WTC11 (cell line): ENCODE results near the gene SERPINB8. TPM values are rescaled to one million over a fixed set of nuclear protein-coding genes. Genes with fewer than 3 reads are reported as not detected.

ENCODE experiments used
- ATAC-seq: fragments of 200-7000 bp; cut with Tn5 transposase; 2 replicates; pipeline ENCODE4 v1.10.0; 2021; ENCODE audit warnings: mild to moderate bottlenecking, moderate library complexity
- CTCF ChIA-PET: fragments of 300-600 bp; sonication (Branson Sonifier 250); formaldehyde crosslinking; loops from one replicate; lab custom pipeline; 2021; ENCODE audit warnings: antibody characterized with exemption; lab: Charles Lee
- POLR2A ChIA-PET: fragments of 350-600 bp; sonication (Branson Sonifier 250); formaldehyde crosslinking; loops from one replicate; lab custom pipeline; 2021; ENCODE audit warnings: antibody characterized with exemption; lab: Charles Lee
- DNase-seq: peaks from one replicate; pipeline ENCODE4 v3.0.0; 2021; ENCODE audit warnings: low spot score
- H3K27ac Mint-ChIP-seq: 2 replicates; pipeline ENCODE4 v1.8.0; 2021; ENCODE audit warnings: mixed read lengths
- H3K27me3 Mint-ChIP-seq: 2 replicates; pipeline ENCODE4 v1.8.0; 2021; ENCODE audit warnings: low read depth, mild to moderate bottlenecking, moderate library complexity, mixed read lengths
- H3K36me3 Mint-ChIP-seq: 2 replicates; pipeline ENCODE4 v1.8.0; 2021; ENCODE audit warnings: mixed read lengths
- H3K4me1 Mint-ChIP-seq: 2 replicates; pipeline ENCODE4 v1.8.0; 2022; ENCODE audit warnings: mixed read lengths
- H3K4me3 Mint-ChIP-seq: 2 replicates; pipeline ENCODE4 v1.8.0; 2021; ENCODE audit warnings: mild to moderate bottlenecking, moderate library complexity, mixed read lengths
- H3K9me3 Mint-ChIP-seq: 2 replicates; pipeline ENCODE4 v1.8.0; 2021; ENCODE audit warnings: mixed read lengths
- ATF1 ChIP-seq: sonication (generic); formaldehyde crosslinking; IDR thresholded peaks from 2 replicates; pipeline ENCODE4 v1.8.1; 2023; ENCODE audit warnings: mild to moderate bottlenecking, moderate library complexity, missing genetic modification reagents
- ATF2 ChIP-seq: sonication (generic); formaldehyde crosslinking; IDR thresholded peaks from 2 replicates; pipeline ENCODE4 v1.8.1; 2022; ENCODE audit warnings: low read depth, missing genetic modification reagents, borderline replicate concordance
- CREB1 ChIP-seq: sonication (generic); formaldehyde crosslinking; IDR thresholded peaks from 2 replicates; pipeline ENCODE4 v1.8.0; 2023; ENCODE audit warnings: mild to moderate bottlenecking, missing genetic modification reagents
- CTCF ChIP-seq: fragments of 200-600 bp; IDR thresholded peaks from 2 replicates; pipeline ENCODE4 v1.8.0; 2022; ENCODE audit warnings: antibody characterized with exemption
- EMX1 ChIP-seq: fragments of 250-450 bp; sonication (Bioruptor Pico); IDR thresholded peaks from 2 replicates; pipeline ENCODE4 v1.8.0; 2021; ENCODE audit warnings: mild to moderate bottlenecking
- ESRRA ChIP-seq: sonication (generic); formaldehyde crosslinking; IDR thresholded peaks from 2 replicates; pipeline ENCODE4 v1.8.1; 2022; ENCODE audit warnings: mild to moderate bottlenecking, missing genetic modification reagents, borderline replicate concordance
- ETV6 ChIP-seq: sonication (generic); formaldehyde crosslinking; IDR thresholded peaks from 2 replicates; pipeline ENCODE4 v1.8.1; 2022; ENCODE audit warnings: mild to moderate bottlenecking, missing genetic modification reagents
- FOXK1 ChIP-seq: sonication (generic); formaldehyde crosslinking; IDR thresholded peaks from 2 replicates; pipeline ENCODE4 v1.8.0; 2022; ENCODE audit warnings: mild to moderate bottlenecking, moderate library complexity, missing genetic modification reagents
- IRF1 ChIP-seq: sonication (generic); formaldehyde crosslinking; IDR thresholded peaks from 2 replicates; pipeline ENCODE4 v1.8.0; 2023; ENCODE audit warnings: missing genetic modification reagents
- MAX ChIP-seq: sonication (generic); formaldehyde crosslinking; IDR thresholded peaks from 2 replicates; pipeline ENCODE4 v1.8.0; 2022; ENCODE audit warnings: mild to moderate bottlenecking, missing genetic modification reagents
- MLX ChIP-seq: sonication (generic); formaldehyde crosslinking; IDR thresholded peaks from 2 replicates; pipeline ENCODE4 v1.8.1; 2023; ENCODE audit warnings: mild to moderate bottlenecking, missing genetic modification reagents, moderate library complexity
- MYBL2 ChIP-seq: sonication (generic); formaldehyde crosslinking; IDR thresholded peaks from 2 replicates; pipeline ENCODE4 v1.8.1; 2023; ENCODE audit warnings: mild to moderate bottlenecking, moderate library complexity, missing genetic modification reagents
- NR2C2 ChIP-seq: sonication (generic); formaldehyde crosslinking; IDR thresholded peaks from 2 replicates; pipeline ENCODE4 v1.8.0; 2022; ENCODE audit warnings: mild to moderate bottlenecking, missing genetic modification reagents
- SOX15 ChIP-seq: fragments of 250-450 bp; sonication (Bioruptor Pico); IDR thresholded peaks from 2 replicates; pipeline ENCODE4 v1.9.0; 2021; ENCODE audit warnings: mild to moderate bottlenecking
- SP1 ChIP-seq: sonication (generic); formaldehyde crosslinking; conservative IDR thresholded peaks from 2 replicates; pipeline ENCODE4 v1.8.1; 2022; ENCODE audit warnings: missing genetic modification reagents
- TCF7 ChIP-seq: sonication (generic); formaldehyde crosslinking; IDR thresholded peaks from 2 replicates; pipeline ENCODE4 v1.8.0; 2022; ENCODE audit warnings: mild to moderate bottlenecking, low read depth, missing genetic modification reagents, moderate library complexity
- ZBTB21 ChIP-seq: sonication (generic); formaldehyde crosslinking; IDR thresholded peaks from 2 replicates; pipeline ENCODE4 v1.8.1; 2023; ENCODE audit warnings: mild to moderate bottlenecking, missing genetic modification reagents, borderline replicate concordance
- ZNF121 ChIP-seq: sonication (generic); formaldehyde crosslinking; IDR thresholded peaks from 2 replicates; pipeline ENCODE4 v1.8.0; 2023; ENCODE audit warnings: missing genetic modification reagents
- ZNF138 ChIP-seq: sonication (generic); formaldehyde crosslinking; conservative IDR thresholded peaks from 2 replicates; pipeline ENCODE4 v1.8.1; 2022; ENCODE audit warnings: mild to moderate bottlenecking, moderate library complexity, missing genetic modification reagents
- ZNF532 ChIP-seq: fragments of 250-450 bp; sonication (Bioruptor Pico); IDR thresholded peaks from 2 replicates; pipeline ENCODE4 v1.9.0; 2021; ENCODE audit warnings: mild to moderate bottlenecking, borderline replicate concordance
- total RNA-seq: library from RNA; stranded (reverse); gene quantifications from 3 replicates; pipeline ENCODE4 v1.2.3, GENCODE V29; 2021
- TF ChIP-seq, protein P1 (sequence below): fragments of 250-450 bp; sonication (Bioruptor Pico); conservative IDR thresholded peaks from 2 replicates; pipeline ENCODE4 v1.9.0; 2021; ENCODE audit warnings: mild to moderate bottlenecking
- TF ChIP-seq, protein P2 (sequence below): sonication (generic); formaldehyde crosslinking; IDR thresholded peaks from 2 replicates; pipeline ENCODE4 v1.8.1; 2023; ENCODE audit warnings: mild to moderate bottlenecking, missing genetic modification reagents, moderate library complexity

SERPINB8 gene
- total RNA-seq, 1 experiment from 2014 or later: 0.46 TPM

DNA sequence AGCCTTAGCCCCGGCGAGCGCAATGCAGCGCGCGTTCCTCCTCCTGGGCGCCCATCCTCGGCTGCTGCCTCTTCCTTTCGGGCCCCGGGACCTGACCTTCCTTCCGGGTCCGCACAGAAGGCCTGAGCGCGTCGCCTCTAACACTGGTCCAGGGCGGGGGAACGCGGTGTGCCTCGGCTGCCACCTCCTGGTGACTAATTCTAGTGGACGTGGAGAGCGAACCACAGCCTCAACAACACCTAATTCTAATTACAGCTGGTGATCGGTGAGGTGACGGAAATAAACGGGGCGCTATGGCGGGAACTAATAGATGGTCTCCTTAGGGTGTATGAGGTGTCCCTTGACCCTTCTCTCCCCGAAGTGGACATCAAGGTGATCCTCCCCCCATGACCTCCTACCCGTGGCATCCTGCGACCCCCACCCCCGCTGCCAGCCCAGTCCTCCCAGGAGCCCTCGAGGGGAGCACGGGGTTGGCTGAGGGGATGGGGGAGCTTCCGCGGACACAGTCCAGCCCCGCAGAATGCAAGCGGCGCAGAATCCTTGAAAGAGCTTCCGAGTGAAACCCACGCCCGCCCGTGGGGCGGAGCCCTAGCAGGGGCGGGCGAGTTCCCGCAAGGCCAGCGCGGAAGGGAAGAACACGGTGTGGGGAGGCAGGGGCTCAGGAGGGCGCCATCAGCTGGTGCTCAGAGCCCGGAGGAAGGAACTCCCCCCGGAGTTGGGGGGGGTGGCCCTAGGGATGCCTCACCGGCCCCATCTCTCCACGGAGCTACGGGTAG is 33.5 kb upstream of the SERPINB8 start:
- peak; percentile 88 for DNase-seq
- no peak overlapping the region for H3K4me3 Mint-ChIP-seq
- H3K27ac Mint-ChIP-seq: no peak overlapping the region
- H3K27me3 Mint-ChIP-seq: peaks cover 9% of the 10 kb centered on the region
- peak; percentile 97 for ATAC-seq
- H3K4me1 Mint-ChIP-seq: peaks cover 5% of the 10 kb centered on the region; the same call in 1 of the 2 replicates
- no peaks in the 10 kb centered on the region for H3K9me3 Mint-ChIP-seq
- no peaks in the 10 kb centered on the region for H3K36me3 Mint-ChIP-seq
- CTCF ChIA-PET: interaction anchor here (0.7 to 1.7 kb wide), 24 partner anchors 13 to 425 kb away, joined by 3 to 11 read pairs (median 4); partner anchors contain the start of genes HMSD, SERPINB10, SERPINB12 and SERPINB8
- POLR2A ChIA-PET: interaction anchor here (0.5 to 0.9 kb wide), 2 partner anchors 13 kb away, joined by 3 read pairs; partner anchors contain the start of gene HMSD
- TF ChIP-seq ZNF121 (CRISPR knock-in tag) (peak; percentile 67; the same call in 1 of the 2 replicates), MLX (CRISPR knock-in tag) (no peak), IRF1 (CRISPR knock-in tag) (no peak), MAX (CRISPR knock-in tag) (0 out of 2 replicates have a peak, but pooled peaks have one; percentile 27), SP1 (CRISPR knock-in tag) (0 out of 2 replicates have a peak, but pooled peaks have one; percentile 42), SOX15 (no peak), ETV6 (peak; percentile 64; the same call in 1 of the 2 replicates), ATF2 (no peak), CREB1 (CRISPR knock-in tag) (no peak), FOXK1 (CRISPR knock-in tag) (peak; percentile 45; the same call in 1 of the 2 replicates), TCF7 (CRISPR knock-in tag) (no peak), ZBTB21 (CRISPR knock-in tag) (peak; percentile 55; the same call in 1 of the 2 replicates), CTCF (peak; percentile 32; the same call in 1 of the 2 replicates), EMX1 (CRISPR knock-in tag) (no peak), NR2C2 (CRISPR knock-in tag) (no peak), ZNF138 (0 out of 2 replicates have a peak, but pooled peaks have one; percentile 58), ATF1 (CRISPR knock-in tag) (no peak), MYBL2 (CRISPR knock-in tag) (no peak), ESRRA (CRISPR knock-in tag) (no peak), ZNF532 (no peak)
- TF ChIP-seq, protein P1, sequence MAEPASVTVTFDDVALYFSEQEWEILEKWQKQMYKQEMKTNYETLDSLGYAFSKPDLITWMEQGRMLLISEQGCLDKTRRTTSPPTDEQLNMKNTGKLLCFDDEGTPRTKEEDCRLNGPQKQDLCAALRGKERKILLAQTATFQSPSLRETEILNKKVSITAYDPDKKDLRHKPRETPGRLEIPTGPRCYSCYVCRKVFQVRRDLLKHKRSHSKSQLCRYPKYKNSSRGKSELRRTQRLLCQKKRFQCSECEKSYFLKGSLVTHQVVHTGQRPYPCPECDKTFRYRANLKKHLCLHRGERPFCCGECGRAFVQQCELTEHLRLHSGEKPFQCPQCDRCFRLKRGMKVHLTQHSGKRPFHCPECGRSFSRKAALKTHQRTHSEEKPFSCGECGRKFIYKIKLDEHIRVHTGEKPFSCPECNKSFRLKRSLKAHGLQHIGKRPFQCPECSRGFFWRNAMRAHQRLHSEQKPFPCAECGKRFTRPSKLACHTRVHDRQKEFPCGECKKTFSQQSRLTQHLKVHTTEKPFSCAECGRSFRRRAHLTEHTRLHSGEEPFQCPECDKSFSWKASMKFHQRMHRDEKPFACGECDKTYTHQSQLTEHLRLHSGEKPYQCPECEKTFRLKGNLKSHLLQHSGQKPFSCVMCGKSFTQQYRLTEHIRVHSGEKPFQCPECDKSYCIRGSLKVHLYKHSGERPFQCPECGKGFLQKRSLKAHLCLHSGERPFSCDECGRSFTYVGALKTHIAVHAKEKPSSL (CRISPR knock-in tag): no peak
- TF ChIP-seq, protein P2, sequence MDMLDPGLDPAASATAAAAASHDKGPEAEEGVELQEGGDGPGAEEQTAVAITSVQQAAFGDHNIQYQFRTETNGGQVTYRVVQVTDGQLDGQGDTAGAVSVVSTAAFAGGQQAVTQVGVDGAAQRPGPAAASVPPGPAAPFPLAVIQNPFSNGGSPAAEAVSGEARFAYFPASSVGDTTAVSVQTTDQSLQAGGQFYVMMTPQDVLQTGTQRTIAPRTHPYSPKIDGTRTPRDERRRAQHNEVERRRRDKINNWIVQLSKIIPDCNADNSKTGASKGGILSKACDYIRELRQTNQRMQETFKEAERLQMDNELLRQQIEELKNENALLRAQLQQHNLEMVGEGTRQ (CRISPR knock-in tag): no peak
